Body of pancreas (tissue), 4 donors: Measurements from ENCODE around the gene EPHA8. TPM values are rescaled to one million over a fixed set of nuclear protein-coding genes. Genes with fewer than 3 reads are reported as not detected.

Experiments
- ATAC-seq: fragments of 150-250 bp; one replicate; pipeline ENCODE4 v1.9.1; 2016
- DNase-seq, 4 donors: peaks; one replicate each; pipeline ENCODE4 v3.0.0-alpha.2; 2019
- H3K27ac ChIP-seq, 4 donors: fragments of 200-600 bp; sonication (generic); 1 replicate in 3 of 4; 2 replicates in 1 of 4; pipeline versions ENCODE4 v1.5.1 to v1.6.1; 2016 to 2019; ENCODE audit warnings: mild to moderate bottlenecking in 1 of 4, mixed read lengths in 1 of 4, moderate library complexity in 1 of 4
- H3K27me3 ChIP-seq, 2 donors: fragments of 200-600 bp; sonication (generic); one replicate each; pipeline ENCODE4 v1.6.0; 2016; ENCODE audit warnings: mild to moderate bottlenecking in 1 of 2
- H3K36me3 ChIP-seq, 2 donors: fragments of 200-600 bp; sonication (generic); replicated peaks in 1 of 2; 2 replicates each; pipeline ENCODE4 v1.5.1; 2016; ENCODE audit warnings: low read depth in 2 of 2; ENCODE audit not compliant: insufficient read depth in 1 of 2
- H3K4me1 ChIP-seq: fragments of 200-600 bp; sonication (generic); one replicate; pipeline ENCODE4 v1.6.0; 2016
- H3K4me3 ChIP-seq, 2 donors: fragments of 200-600 bp; sonication (generic); 1 replicate in 1 of 2; 2 replicates in 1 of 2; pipeline ENCODE4 v1.5.1; 2016 to 2019
- H3K9me3 ChIP-seq, 3 donors: fragments of 200-600 bp; sonication (generic); 1 replicate in 2 of 3; 2 replicates in 1 of 3; pipeline ENCODE4 v1.5.1; 2016
- CTCF ChIP-seq, 7 experiments: fragments of 450-650 bp in 4 of 7; fragments of 200-600 bp in 3 of 7; sonication (generic) in 3 of 7; IDR thresholded peaks; one replicate each; pipeline ENCODE4 v1.5.1; 2016 to 2019; ENCODE audit warnings: antibody characterized with exemption in 7 of 7
- POLR2A ChIP-seq, 3 donors: fragments of 450-650 bp; IDR thresholded peaks; one replicate each; pipeline ENCODE4 v1.6.1; 2016; ENCODE audit warnings: antibody characterized with exemption in 3 of 3, mild to moderate bottlenecking in 2 of 3
- WGBS, 2 donors: methylation state at CpG; one replicate each; pipeline ENCODE4 v1.1.5; 2017; 5-methylcytosine and 5-hydroxymethylcytosine counted together
- intact Hi-C: fragments of 100-400 bp; cut with DNase I; formaldehyde crosslinking; loops from one replicate; pipeline ENCODE4 v1.15.1; 2023
- total RNA-seq, 2 donors: library from RNA; depleted of rRNA; stranded (reverse); fragments of >200 nt; gene quantifications; one replicate each; pipeline ENCODE4 v1.1.0, GENCODE V29; 2016

Gene EPHA8
- total RNA-seq, 2 donors from 2014 or later = 0.52 to 0.66 TPM

DNA sequence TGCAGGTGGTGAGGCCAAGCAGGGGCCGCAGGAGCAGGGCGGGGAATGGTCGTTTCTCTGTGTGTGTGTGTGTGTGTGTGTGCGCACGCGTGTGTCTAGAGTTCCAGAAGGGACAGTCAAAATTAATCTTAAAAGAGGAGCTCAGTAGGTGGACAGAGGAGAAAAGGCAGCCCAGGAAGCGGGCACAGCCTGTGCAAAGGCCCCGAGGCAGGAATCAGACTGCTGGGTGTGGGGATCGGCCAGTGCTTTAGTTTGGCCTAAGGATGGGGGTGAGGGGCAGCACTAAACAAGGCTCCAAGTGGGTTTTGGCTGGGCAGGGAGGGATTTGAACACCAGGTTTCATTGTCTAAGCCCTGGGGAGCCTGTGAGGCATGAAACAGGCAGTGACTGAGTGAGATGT, 21.7 kb downstream of the EPHA8 start:
- ATAC-seq (no peak), DNase-seq (no peak)
- no peak overlapping the region for H3K27ac ChIP-seq
- intact Hi-C loops = no loop called here
- 89 to 93% methylated on average over 9 of the region's 9 CpGs for WGBS, 2 donors
- TF ChIP-seq CTCF (IDR thresholded peaks at IDR 0.05) = no peak
- no peak for TF ChIP-seq POLR2A (IDR thresholded peaks at IDR 0.05)
- H3K4me3 ChIP-seq = no peak overlapping the region
- H3K4me1 ChIP-seq = no peaks in the 10 kb centered on the region
- no peaks in the 10 kb centered on the region for H3K27me3 ChIP-seq
- H3K36me3 ChIP-seq = no peaks in the 10 kb centered on the region
- H3K9me3 ChIP-seq = no peaks in the 10 kb centered on the region

DNA sequence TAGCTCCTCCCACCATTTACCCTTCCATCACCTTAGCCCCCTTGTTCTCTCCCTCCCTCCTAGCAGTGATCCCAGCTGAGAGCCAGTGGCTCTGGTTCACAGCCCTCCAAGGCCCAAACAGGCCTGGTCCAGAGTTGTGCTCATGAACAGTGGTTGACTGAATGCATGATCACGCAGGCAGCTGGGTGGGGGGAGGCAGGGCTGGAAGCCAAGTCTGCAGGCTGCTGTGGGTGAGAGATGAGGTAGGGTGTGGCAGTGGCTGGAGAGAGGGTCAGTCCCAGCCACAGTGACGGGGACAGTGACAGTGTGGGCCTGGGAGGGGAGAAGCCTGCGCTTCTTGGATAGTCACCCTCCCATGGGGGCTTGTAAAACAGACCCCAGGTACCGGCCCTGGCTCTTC, 22.2 kb downstream of the EPHA8 start:
- ATAC-seq = no peak
- TF ChIP-seq CTCF (IDR thresholded peaks at IDR 0.05) (no peak), POLR2A (IDR thresholded peaks at IDR 0.05) (no peak)
- Histone ChIP-seq H3K27me3 (no peaks in the 10 kb centered on the region), H3K27ac (no peak overlapping the region), H3K4me1 (no peaks in the 10 kb centered on the region), H3K9me3 (no peaks in the 10 kb centered on the region), H3K36me3 (no peaks in the 10 kb centered on the region), H3K4me3 (no peak overlapping the region)
- WGBS, 2 donors = 97% methylated on average over 3 to 4 of the region's 4 CpGs
- intact Hi-C loops = no loop called here
- no peak for DNase-seq

- Histone ChIP-seq H3K4me1 (no peaks in the 10 kb centered on the region), H3K36me3 (no peaks in the 10 kb centered on the region), H3K4me3 (no peak overlapping the region), H3K9me3 (no peaks in the 10 kb centered on the region), H3K27me3 (no peaks in the 10 kb centered on the region), H3K27ac (no peak overlapping the region)
- no peak for DNase-seq
- no peak for TF ChIP-seq POLR2A (IDR thresholded peaks at IDR 0.05)
- TF ChIP-seq CTCF (IDR thresholded peaks at IDR 0.05) = no peak
- intact Hi-C loops = no loop called here
- ATAC-seq = no peak
- 92 to 93% methylated on average over 12 to 19 of the region's 19 CpGs for WGBS, 2 donors
Measured at GRCh38 chr1:22586356-22587130, 23.3 kb downstream of the EPHA8 start.

- 81 to 82% methylated on average over 4 to 7 of the region's 7 CpGs for WGBS, 2 donors
- no peak for ATAC-seq
- DNase-seq = no peak
- Histone ChIP-seq H3K36me3 (no peaks in the 10 kb centered on the region), H3K4me1 (no peaks in the 10 kb centered on the region), H3K4me3 (no peak overlapping the region), H3K27me3 (no peaks in the 10 kb centered on the region), H3K27ac (no peak overlapping the region), H3K9me3 (no peaks in the 10 kb centered on the region)
- intact Hi-C loops = no loop called here
- TF ChIP-seq CTCF (IDR thresholded peaks at IDR 0.05) (no peak), POLR2A (IDR thresholded peaks at IDR 0.05) (no peak)
Measured at GRCh38 chr1:22587247-22587646, 24.0 kb downstream of the EPHA8 start.

DNA sequence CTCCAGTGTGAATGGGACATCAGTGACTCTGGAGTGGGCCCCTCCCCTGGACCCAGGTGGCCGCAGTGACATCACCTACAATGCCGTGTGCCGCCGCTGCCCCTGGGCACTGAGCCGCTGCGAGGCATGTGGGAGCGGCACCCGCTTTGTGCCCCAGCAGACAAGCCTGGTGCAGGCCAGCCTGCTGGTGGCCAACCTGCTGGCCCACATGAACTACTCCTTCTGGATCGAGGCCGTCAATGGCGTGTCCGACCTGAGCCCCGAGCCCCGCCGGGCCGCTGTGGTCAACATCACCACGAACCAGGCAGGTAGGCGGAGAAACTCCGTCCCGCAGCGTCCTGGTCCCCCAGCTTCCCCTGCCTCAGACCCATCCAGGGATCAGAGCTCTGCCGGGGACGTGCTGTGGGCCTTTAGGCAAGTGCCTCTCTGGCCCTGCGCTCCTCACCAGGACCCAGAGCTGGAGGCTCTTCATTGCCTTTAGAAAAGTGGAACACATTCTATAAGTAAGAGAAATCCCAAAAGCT, 25.7 kb downstream of the EPHA8 start:
- intact Hi-C loops = no loop called here
- Histone ChIP-seq H3K4me3 (no peak overlapping the region), H3K36me3 (no peaks in the 10 kb centered on the region), H3K27ac (no peak overlapping the region), H3K27me3 (no peaks in the 10 kb centered on the region), H3K4me1 (no peaks in the 10 kb centered on the region), H3K9me3 (no peaks in the 10 kb centered on the region)
- TF ChIP-seq POLR2A (IDR thresholded peaks at IDR 0.05) (no peak), CTCF (IDR thresholded peaks at IDR 0.05) (no peak)
- no peak for ATAC-seq
- 89 to 100% methylated on average over 2 to 19 of the region's 24 CpGs for WGBS, 2 donors
- DNase-seq = no peak
